ENCODE measurements around the gene SIX3.

SIX3 gene

DNA sequence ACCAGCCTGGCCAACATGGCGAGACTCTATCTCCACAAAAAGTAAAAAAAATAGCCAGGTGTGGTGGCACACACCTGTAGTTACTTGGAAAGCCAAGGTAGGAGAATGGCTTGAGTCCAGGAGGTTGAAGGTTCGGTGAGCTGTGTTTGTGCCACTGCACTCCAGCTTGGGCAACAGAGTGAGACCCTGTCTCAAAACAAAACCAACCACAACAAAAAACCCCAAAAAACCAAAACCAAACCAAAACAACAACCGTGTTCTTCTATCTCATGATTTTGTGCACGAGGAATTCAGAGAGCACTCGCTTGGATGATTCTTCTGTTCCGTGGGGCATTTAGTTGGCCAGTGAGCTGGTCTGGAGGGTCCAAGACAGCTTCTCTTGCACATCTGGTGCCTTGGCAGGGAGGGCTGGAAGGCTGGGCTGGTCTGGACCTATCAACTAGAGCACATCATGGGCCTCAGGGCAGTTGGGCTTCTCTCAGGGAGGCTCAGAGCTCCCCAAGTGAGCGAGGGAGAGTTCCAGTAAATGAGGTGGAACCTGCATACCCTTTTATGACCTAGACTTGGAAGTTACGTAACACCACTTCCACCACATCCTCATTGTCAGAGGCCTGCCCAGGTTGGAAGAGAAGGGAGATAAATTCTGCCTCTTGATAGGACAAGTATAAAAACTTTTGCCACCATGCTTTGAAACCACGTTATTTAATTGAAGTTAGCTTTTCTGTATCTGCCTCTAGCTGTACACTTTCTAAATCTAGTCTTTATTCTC, 42.5 kb downstream of the SIX3 start:
- no peak for DNase-seq (ENCODE audit: insufficient read length)
- TF ChIP-seq POLR2A (IDR thresholded peaks at IDR 0.05; ENCODE audit: low read depth, low read length): no peak
- TF ChIP-seq TAF1 (IDR thresholded peaks at IDR 0.05; ENCODE audit: borderline replicate concordance, low read depth, low read length): no peak
- no peak for TF ChIP-seq POLR2AphosphoS5 (IDR thresholded peaks at IDR 0.05; ENCODE audit: low read depth, low read length)
- peak; percentile 27 for FAIRE-seq

DNA sequence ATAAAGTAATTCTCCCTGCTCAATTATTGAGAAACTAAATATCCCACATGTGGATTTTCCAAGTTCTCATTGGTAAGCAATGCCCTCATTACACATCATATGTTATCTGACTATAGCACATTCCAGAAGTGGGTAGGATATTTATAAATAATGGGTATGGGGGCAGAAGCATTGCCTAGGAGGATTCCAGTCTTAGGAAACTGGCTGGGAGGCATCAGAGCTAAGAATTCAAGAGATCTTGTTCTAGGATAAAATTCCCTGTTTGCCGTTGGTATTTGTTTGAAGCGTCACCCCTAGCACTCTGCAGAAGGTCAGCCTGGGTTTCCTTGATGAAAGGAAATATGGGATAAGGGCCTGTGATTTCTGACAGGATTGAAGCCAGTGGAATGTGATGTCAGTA, 47.7 kb downstream of the SIX3 start:
- no peak for TF ChIP-seq POLR2A (IDR thresholded peaks at IDR 0.05; ENCODE audit: low read depth, low read length)
- TF ChIP-seq POLR2AphosphoS5 (IDR thresholded peaks at IDR 0.05; ENCODE audit: low read depth, low read length): no peak
- no peak for TF ChIP-seq TAF1 (IDR thresholded peaks at IDR 0.05; ENCODE audit: borderline replicate concordance, low read depth, low read length)
- FAIRE-seq (no peak), DNase-seq (ENCODE audit: insufficient read length) (no peak)

DNA sequence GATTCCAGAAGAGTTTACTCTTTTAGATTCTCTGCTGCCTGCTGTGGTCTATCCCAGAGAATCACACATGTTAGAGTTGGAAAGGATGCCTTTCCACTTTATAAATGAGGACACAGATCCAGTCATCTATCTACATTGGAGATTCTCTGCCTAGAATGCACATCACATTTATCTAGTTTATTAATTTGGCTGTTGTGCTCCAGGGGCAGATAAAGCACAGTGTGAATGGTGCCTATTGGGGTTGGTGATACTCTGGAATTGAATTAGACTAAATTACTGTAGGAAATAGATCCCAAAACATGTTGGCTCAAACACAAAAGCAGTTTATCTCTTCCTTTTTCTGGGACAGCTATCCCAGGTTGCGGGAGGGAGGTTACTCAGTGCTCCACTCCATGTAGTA, 52.9 kb downstream of the SIX3 start:
- FAIRE-seq (no peak), DNase-seq (ENCODE audit: insufficient read length) (no peak)
- no peak for TF ChIP-seq POLR2AphosphoS5 (IDR thresholded peaks at IDR 0.05; ENCODE audit: low read depth, low read length)
- TF ChIP-seq TAF1 (IDR thresholded peaks at IDR 0.05; ENCODE audit: borderline replicate concordance, low read depth, low read length): no peak
- no peak for TF ChIP-seq POLR2A (IDR thresholded peaks at IDR 0.05; ENCODE audit: low read depth, low read length)

All from GM12892 (cell line).